Right ventricle myocardium superior (tissue), 1 donor: ENCODE measurements around the gene ETV2. TPM values are rescaled to one million over a fixed set of nuclear protein-coding genes. Genes with fewer than 3 reads are reported as not detected.
A peak's percentile ranks its signal among the peaks of the same experiment; 100 is the strongest.
"Not testable (repeated sequence)": the region's sequence is repeated elsewhere in the genome, so short reads cannot be mapped to it uniquely, and the experiment has no call there.

Experiments used
- ATAC-seq: fragments of 200-7000 bp; cut with Tn5 transposase; one replicate; pipeline ENCODE4 v1.9.1; 2020; ENCODE audit warnings: mild to moderate bottlenecking; ENCODE audit not compliant: poor library complexity
- DNase-seq: peaks from one replicate; pipeline ENCODE4 v3.0.0-alpha.2; 2020
- intact Hi-C: fragments of 100-400 bp; cut with DNase I; formaldehyde crosslinking; loops from one replicate; pipeline ENCODE4 v1.11.2; 2022
- long read RNA-seq: library from polyadenylated mRNA; unstranded; transcript quantifications from one replicate; pipeline ENCODE4 v2.0.0, GENCODE V29; 2021
- total RNA-seq: library from RNA; stranded (reverse); fragmentation: NEBNext Ultra II Directional; extraction: Animal tissue kit (Norgen Biotek cat#: 25700); gene quantifications from one replicate; pipeline ENCODE4 v1.2.1, GENCODE V29; 2021
- donor health status: DM: no; HTN: yes; CAD: no; lungs with severe emphysema.

Gene ETV2, protein sequence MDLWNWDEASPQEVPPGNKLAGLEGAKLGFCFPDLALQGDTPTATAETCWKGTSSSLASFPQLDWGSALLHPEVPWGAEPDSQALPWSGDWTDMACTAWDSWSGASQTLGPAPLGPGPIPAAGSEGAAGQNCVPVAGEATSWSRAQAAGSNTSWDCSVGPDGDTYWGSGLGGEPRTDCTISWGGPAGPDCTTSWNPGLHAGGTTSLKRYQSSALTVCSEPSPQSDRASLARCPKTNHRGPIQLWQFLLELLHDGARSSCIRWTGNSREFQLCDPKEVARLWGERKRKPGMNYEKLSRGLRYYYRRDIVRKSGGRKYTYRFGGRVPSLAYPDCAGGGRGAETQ
- 0.32 TPM for total RNA-seq
- long read RNA-seq, result 0 reads

DNA sequence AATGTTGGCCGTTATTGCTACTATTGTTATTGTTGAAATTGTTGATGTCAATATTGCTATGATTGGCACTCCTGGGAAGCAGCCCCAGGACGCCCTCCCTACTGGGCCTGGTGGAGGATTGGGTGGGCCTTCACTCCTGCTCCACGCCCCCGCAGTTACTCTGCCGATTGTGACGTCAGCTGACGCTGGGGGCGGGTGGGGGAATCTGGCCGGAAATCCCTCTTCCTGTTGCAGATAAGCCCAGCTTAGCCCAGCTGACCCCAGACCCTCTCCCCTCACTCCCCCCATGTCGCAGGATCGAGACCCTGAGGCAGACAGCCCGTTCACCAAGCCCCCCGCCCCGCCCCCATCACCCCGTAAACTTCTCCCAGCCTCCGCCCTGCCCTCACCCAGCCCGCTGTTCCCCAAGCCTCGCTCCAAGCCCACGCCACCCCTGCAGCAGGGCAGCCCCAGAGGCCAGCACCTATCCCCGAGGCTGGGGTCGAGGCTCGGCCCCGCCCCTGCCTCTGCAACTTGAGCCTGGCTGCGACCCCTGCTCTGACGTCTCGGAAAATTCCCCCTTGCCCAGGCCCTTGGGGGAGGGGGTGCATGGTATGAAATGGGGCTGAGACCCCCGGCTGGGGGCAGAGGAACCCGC lies at the start of gene ETV2:
Gene ETV2 (plus strand): TSS at position 231 of the 637 bp plus-strand sequence. CDS start 716 bp downstream, outside the sequence.
- DNase-seq, result no peak
- ATAC-seq, result no peak
- intact Hi-C loops, result no loop called here

DNA sequence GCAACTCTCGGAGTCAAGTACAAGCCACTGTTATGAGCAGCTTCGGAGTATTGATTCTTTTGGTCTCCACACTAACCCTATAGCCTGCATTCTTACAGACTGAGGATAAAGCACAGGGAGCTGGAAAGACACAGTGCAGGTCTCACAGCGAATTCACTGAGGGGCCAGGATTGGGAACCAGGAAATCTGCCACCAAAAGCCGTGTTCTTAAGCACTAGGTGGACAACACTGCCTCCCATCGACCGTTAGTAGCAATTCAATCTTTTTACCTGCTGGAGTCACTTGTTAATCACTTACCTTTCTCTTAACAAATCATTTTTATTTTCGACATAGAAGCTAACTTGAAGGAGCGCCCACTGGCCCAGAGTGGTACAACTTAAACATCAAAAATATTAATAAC lies 49.3 kb upstream of the ETV2 start:
- intact Hi-C loops, result no loop called here
- no peak for DNase-seq
- ATAC-seq, result no peak

DNA sequence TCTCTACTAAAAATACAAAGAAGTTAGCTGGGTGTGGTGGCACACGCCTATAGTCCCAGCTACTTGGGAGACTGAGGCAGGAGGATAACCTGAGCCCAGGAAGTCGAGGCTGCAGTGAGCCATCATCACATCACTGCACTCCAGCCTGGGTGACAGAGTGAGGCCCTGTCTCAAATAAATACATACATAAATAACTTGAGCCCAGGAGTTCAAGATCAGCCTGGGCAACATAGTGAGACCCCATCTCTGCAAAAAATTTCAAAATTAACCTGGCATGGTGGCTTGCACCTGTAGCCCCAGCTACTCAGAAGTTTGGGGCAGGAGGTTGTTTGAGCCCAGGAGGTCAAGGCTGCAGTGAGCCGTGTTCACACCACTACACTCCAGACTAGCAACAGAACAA lies 46.5 kb upstream of the ETV2 start:
- DNase-seq, ATAC-seq, intact Hi-C loops: not testable (repeated sequence)

DNA sequence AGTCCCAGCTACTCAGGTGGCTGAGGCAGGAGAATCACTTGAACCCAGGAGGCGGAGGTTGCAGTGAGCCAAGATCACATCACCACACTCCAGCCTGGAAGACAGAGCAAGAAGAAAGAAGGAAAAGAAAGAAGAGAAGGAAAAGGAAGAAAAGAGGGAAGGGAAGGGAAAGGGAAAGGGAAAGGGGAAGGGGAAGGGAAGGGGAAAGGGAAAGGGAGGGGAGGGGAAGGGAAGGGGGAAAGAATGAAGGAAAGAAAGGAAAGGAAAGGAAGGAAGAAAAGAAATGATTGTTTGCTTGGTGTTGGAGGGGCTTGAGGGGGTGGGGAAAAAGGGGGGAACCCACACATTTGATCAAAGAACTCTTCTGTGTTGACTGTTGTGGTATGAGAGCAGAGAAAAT lies 45.6 kb upstream of the ETV2 start:
- ATAC-seq (no peak), DNase-seq (no peak)
- intact Hi-C loops, result no loop called here

DNA sequence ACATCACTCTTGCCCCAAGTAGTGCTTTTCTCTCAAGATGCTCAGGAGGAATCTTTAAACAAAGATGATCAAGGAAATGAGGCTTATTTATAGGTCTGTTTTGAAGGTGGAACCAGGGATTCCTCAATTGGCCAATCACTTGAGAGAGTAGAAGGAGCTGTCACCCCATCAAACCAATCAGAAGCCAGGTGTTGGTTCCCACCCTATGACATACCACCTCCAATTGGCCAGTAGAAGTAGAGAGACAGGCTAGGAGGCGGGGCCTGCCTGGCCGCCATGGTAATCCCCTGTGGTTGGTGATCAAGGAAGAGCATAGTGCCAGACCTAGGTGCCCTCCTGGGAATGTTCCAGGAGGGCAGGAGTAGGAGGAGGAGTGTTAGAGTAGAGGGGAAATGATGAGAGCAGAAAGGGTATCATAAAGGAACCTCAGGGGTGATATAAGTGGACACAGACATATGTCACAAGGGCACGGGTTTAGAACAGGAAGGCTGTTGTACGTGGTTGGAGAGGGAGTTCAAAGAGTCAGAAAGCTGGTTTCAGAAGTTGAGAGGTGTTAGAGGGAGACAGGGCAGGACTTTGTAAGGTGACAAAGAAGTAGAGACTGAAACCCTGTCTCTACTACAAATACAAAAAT lies 45.1 kb upstream of the ETV2 start:
- no peak for DNase-seq
- intact Hi-C loops, result no loop called here

DNA sequence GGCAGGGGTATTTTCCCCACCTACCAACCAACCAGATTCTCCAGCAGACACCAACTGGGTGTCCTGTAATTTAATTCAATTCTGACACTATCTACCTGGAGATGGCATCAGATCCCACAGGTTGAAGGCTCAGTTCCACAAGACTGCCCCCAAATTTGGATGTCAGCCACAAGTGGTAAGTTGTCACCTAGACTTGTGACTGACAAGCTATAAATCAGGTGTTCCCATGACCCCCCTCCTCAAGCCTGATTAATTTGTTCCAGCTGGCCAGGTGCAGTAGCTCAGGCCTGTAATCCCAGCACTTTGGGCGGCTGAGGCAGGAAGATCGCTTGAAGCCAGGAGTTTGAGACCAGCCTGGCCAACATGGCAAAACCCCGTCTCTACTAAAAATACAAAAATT lies 39.6 kb upstream of the ETV2 start:
- ATAC-seq (no peak), DNase-seq (no peak)
- intact Hi-C loops, result no loop called here

More for the DNA sequence above, 45.1 kb upstream of the ETV2 start:
- no peak for ATAC-seq

DNA sequence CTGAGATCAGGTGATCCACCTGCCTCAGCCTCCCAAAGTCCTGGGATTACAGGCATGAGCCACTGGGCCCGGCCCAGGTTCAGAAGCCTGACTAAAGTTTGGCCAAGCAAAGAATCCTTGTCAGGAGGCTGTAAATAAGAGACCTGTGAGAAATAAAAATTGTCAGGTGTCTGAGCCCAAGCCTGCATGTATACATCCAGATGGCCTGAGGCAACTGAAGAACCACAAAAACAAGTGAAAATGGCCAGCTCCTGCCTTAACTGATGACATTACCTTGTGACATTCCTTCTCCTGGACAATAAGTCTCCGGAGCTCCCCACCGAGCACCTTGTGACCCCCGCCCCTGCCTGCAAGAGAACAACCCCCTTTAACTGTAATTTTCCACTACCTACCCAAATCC lies 37.1 kb upstream of the ETV2 start:
- intact Hi-C loops, result not testable (repeated sequence)

DNA sequence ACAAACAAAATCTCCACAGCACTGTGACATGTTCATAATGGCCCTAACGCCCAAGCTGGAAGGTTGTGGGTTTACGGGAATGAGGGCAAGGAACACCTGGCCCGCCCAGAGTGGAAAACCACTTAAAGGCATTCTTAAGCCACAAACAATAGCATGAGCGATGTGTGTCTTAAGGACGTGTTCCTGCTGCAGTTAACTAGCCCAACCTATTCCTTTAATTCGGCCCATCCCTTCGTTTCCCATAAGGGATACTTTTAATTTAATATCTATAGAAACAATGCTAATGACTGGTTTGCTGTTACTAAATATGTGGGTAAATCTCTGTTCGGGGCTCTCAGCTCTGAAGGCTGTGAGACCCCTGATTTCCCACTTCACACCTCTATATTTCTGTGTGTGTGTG lies 34.4 kb upstream of the ETV2 start:
- ATAC-seq, intact Hi-C loops, DNase-seq: not testable (repeated sequence)

More for the DNA sequence above, 37.1 kb upstream of the ETV2 start:
- not testable (repeated sequence) for DNase-seq, ATAC-seq

DNA sequence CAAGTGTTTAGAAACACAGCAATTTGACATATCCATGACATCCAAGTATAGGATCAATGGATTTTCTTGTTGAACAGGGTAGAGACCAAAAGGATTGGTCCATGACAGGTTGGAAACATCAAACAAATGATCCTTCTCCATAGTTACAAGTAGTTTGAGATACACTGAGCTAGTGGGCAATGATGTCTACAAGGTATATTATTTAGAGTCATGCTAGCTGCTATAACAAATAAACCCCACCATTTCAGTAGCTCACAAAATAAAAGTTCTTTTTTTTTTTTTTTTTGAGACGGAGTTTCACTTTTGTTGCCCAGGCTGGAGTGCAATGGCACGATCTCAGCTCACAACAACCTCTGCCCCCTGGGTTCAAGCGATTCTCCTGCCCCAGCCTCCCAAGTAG lies 33.9 kb upstream of the ETV2 start:
- DNase-seq, result no peak
- no peak for ATAC-seq

DNA sequence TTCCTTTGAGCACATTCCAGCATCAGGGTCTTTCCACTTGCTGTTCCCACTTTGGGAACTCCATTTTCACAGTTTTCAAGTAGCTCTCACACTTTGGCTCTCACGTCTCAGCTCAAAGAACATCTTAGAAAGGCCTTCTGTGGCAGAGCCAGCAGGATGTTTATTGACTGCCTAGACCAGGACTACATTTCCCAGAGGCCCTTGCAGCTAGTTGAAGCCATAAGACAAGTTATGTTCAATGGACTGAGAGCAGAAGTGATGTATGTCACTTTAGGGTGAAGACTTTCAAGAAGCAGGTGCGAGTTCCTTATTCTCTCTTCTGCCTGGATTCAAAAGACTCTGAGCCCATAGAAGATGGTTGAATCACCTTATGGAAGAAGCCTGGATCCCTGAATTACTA lies 33.3 kb upstream of the ETV2 start:
- ATAC-seq, result no peak
- intact Hi-C loops, result no loop called here
- no peak for DNase-seq

More for the DNA sequence above, 33.9 kb upstream of the ETV2 start:
- intact Hi-C loops, result no loop called here

DNA sequence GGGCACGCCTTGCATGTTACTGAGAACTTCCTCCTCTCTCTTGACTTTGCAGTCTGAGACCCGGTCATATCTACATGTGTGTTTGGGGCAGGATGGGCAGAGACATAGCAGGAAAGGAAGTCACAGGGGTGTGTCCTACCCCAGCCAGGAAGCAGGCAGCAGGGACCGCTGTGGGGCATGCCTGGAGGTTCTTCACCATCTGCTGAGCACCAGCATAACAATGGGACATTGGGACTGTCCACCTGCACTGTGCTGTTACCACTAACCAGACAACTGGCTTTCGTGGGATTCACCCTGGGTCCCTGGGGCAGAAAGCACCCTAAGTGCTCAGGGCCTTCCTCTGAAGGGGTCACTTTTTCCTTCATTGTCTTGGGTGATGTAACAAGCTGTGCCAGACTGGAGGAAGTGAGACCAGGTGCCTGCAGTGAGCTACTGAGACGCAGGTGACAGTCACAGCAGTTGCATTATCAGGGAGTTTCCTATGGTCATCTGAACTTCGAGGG lies 31.6 kb upstream of the ETV2 start:
- ATAC-seq (no peak), DNase-seq (no peak)
- intact Hi-C loops, result no loop called here

DNA sequence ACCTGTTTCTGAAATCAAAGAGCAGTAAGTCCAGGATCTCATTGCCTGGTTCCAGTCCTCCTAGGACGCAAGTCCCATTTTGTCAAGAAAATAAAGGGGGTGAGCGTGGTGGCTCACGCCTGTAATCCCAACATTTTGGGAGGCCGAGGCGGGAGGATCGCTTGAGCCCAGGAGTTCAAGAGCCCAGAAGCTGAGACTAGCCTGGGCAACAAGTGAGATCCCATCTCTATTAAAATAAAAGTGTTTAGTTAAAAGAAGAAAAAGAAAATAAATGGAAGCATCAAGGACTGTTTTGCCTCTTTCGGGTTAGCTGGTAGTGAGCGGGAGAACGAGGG lies 29.4 kb upstream of the ETV2 start:
- intact Hi-C loops, result no loop called here
- DNase-seq (no peak), ATAC-seq (no peak)

DNA sequence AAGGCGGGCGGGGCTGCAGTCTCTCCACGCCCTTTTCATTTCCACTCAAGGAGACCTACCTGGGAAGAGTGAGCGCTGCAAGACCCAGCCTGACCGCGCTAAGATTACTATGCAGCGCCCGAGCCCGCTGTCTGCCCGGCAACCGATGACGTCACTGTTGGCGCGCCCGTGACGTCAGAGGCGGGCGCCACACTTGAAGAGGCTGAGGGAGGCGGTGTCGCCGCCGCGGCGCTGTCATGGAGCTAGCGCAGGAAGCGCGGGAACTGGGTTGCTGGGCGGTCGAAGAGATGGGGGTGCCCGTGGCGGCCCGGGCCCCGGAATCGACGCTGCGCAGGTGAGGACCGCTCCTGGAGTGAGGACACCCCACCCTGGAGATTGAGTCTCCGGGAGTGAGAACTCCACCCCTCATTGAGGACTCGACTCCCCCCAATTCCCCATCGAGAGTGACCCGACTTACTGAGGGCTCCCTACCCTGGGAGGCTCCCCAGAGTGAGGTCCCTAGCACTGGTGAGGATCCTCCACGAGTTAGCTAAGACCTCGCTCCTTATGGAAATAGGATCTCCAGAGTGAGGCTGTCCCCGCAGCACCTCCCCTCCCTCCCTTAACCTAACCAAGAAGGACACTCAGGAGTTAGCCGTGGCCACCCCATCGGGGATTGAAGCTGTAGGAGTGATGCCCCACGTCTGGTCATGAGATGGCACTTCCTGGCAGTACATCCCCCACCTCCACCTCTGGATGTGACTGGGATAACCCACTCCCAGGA lies 28.8 kb upstream of the ETV2 start, which contains the start of gene HAUS5:
Gene HAUS5 (plus strand): TSS at position 177 of the 763 bp plus-strand sequence. CDS start 60 bp downstream, at position 237.
- ATAC-seq, result peak; percentile 100
- peak; percentile 98 for DNase-seq
- intact Hi-C loops, result no loop called here

DNA sequence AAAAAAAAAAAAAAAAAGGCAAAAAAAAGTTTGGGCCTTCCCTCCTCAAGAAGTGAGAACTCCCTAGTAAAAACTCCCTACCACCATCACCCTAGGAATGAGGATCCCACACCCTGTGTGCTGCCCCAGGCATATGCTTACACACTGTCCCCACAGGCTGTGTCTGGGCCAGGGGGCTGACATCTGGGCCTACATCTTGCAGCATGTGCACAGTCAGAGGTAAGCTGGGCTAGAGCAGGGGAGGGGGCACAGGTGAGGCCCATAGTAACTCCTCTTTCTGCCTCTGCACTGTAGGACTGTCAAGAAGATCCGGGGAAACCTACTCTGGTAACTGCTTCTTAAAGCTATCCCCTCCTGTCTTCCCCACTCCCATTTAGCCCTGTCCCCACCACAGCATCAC lies 28.0 kb upstream of the ETV2 start:
- intact Hi-C loops, result no loop called here
- no peak for DNase-seq
- no peak for ATAC-seq

DNA sequence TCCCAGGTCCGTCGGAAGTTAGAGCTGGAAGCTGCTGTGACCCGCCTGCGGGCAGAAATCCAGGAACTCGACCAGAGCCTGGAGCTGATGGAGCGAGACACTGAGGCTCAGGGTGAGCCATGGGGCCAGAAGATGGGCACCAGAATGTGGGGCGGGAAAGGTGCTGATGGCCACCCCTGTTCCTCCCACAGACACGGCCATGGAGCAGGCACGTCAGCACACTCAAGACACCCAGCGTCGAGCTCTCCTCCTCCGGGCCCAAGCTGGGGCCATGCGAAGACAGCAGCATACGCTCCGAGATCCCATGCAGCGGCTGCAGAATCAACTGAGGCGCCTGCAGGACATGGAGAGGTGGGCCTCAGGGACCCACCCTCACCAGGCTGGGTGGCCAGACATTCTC lies 26.5 kb upstream of the ETV2 start:
- no peak for ATAC-seq
- DNase-seq, result no peak
- intact Hi-C loops, result no loop called here

DNA sequence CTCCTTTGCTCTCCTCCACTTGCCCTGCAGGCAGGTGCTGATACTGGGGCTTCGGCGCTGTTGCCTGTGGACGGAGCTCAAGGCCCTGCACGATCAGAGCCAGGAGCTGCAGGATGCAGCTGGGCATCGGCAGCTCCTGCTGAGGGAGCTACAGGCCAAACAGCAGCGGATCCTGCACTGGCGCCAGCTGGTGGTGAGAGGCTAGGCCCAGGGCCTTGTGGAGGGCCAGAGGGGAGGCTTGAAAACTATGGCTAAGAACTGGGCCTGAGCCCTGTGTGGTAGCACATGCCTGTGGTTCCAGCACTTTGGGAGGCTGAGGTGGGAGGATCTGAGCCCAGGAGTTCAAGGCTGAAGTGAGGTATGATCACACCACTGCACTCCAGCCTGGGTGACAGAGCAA lies 22.7 kb upstream of the ETV2 start:
- ATAC-seq, result no peak
- DNase-seq, result no peak
- intact Hi-C loops, result no loop called here

DNA sequence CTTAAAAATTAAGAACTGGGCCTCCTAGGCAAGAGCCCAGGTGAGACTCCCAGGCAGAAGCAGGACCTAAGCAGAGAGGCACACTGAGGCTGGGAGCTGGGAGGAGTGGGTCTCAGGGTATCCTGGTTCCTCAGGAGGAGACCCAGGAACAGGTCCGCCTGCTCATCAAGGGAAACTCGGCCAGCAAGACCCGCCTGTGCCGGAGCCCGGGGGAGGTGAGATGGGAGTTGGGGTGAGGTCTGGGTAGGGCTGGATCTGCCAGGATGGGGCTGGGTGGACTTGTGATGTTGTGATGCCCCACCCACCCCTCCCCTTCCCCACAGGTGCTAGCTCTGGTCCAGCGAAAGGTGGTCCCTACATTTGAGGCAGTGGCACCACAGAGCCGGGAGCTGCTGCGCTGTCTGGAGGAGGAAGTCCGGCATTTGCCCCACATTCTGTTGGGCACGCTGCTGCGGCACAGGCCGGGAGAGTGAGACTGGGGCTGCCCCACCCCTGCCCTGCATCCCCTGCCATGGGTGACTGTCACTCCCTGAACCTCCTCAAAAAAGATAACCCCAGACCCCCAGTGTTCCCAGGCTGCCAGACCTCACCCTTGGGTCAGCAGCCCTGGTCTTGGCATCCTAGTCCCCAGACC lies 22.1 kb upstream of the ETV2 start:
- ATAC-seq (no peak), DNase-seq (no peak)
- intact Hi-C loops, result no loop called here

DNA sequence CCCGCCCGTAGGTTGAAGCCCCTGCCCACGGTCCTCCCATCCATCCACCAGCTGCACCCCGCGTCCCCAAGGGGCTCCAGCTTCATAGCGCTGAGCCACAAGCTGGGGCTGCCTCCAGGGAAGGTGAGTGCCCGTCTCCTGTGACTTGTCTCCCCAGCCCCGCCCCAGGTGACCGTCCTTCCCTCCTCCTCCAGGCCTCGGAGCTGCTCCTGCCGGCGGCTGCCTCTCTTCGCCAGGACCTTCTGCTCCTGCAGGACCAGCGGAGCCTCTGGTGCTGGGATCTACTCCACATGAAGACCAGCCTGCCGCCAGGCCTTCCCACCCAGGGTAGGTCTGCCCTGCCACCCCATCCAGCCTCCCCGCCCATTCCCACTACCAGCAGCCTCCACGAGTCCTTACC lies 21.5 kb upstream of the ETV2 start:
- ATAC-seq (no peak), DNase-seq (no peak)
- intact Hi-C loops, result no loop called here

DNA sequence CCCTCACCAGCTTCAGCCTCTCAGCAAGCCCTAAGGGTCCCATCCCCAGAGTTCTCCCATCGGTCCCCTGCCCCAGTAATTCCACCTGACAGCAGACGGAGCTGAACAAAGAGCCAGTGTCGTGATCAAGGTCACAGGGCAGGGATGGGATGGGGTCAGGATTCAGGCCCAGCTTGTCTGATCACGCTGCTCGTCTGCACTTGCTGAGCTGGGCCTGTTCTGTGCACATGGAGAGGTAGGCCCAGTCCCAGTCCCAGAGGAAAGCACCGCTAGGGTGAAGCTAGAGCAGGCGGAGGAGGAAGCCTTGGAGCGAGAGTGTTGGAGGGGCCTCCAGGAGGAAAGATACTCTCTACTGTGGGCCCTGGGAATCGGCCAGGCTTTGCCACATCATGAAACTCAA lies 19.8 kb upstream of the ETV2 start:
- DNase-seq (no peak), ATAC-seq (no peak)
- intact Hi-C loops, result no loop called here
